BLaER1 treated with 17β-estradiol and CSF1 and Interleukin-3, amounts not matched to agents 10 nM and 100 nM (cell line): Measurements from ENCODE around the gene DOCK4.

ENCODE experiments used
- H3K27ac ChIP-seq, 11 experiments: shearing (Covaris generic); formaldehyde crosslinking; 2 replicates each; pipeline ENCODE4 v1.8.1; 2022
- H3K27me3 ChIP-seq, 11 experiments: shearing (Covaris generic); formaldehyde crosslinking; 2 replicates each; pipeline ENCODE4 v1.8.1; 2022
- H3K36me3 ChIP-seq, 11 experiments: shearing (Covaris generic); formaldehyde crosslinking; 2 replicates each; pipeline ENCODE4 v1.8.1; 2022
- H3K4me1 ChIP-seq, 10 experiments: shearing (Covaris generic); formaldehyde crosslinking; 2 replicates each; pipeline ENCODE4 v1.8.1; 2022
- H3K4me2 ChIP-seq, 11 experiments: shearing (Covaris generic); formaldehyde crosslinking; 2 replicates each; pipeline ENCODE4 v1.8.1; 2022
- H3K4me3 ChIP-seq, 10 experiments: shearing (Covaris generic); formaldehyde crosslinking; 2 replicates each; pipeline ENCODE4 v1.8.1; 2022
- H3K9ac ChIP-seq, 11 experiments: shearing (Covaris generic); formaldehyde crosslinking; 2 replicates each; pipeline ENCODE4 v1.8.1; 2022
- H3K9me3 ChIP-seq, 11 experiments: shearing (Covaris generic); formaldehyde crosslinking; replicated peaks in 1 of 11; 2 replicates each; pipeline ENCODE4 v1.8.1; 2022
- H4K20me1 ChIP-seq, 11 experiments: shearing (Covaris generic); formaldehyde crosslinking; 2 replicates each; pipeline ENCODE4 v1.8.1; 2022
- Cebpa-rat ChIP-seq, 11 experiments: shearing (Covaris generic); IDR thresholded peaks; 2 replicates each; pipeline ENCODE4 v1.8.1; 2022

The DOCK4 gene

DNA sequence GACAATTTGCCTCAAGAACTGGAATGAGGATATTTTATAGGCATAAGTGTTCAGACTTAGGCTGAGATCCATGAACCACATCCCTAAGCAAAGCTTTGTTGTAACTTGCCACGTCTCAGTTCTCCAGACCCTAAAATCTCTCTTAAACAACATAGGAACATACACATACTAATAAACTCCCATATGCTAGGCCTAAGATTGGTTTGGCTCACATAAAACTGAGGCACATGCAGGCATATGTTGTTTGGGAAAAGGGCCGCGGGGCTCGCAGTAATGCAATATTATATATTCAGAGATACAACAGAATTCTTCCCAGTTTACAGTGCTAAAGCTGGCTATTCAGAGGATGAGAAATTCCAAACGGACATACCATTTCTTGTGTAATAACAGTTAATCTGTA lies 61.0 kb downstream of the DOCK4 start:
- Histone ChIP-seq H3K4me2 (peak overlapping the region in 2 of 11 experiments; percentile 4 to 29; a peak in 1 of 22 replicates), H3K27me3 (no peaks in the 10 kb centered on the region), H3K36me3 (peaks cover 0 to 19% (median 0%) of the 10 kb centered on the region in 11 experiments; a peak in 4 of 22 replicates), H3K27ac (no peak overlapping the region), H3K9me3 (no peaks in the 10 kb centered on the region), H4K20me1 (peaks cover 0 to 100% (median 82%) of the 10 kb centered on the region in 11 experiments; a peak in 16 of 22 replicates), H3K4me1 (peaks cover 0 to 89% (median 0%) of the 10 kb centered on the region in 10 experiments; a peak in 5 of 20 replicates), H3K4me3 (no peak overlapping the region), H3K9ac (no peak overlapping the region)
- no peak for TF ChIP-seq Cebpa-rat (IDR thresholded peaks at IDR 0.05)

DNA sequence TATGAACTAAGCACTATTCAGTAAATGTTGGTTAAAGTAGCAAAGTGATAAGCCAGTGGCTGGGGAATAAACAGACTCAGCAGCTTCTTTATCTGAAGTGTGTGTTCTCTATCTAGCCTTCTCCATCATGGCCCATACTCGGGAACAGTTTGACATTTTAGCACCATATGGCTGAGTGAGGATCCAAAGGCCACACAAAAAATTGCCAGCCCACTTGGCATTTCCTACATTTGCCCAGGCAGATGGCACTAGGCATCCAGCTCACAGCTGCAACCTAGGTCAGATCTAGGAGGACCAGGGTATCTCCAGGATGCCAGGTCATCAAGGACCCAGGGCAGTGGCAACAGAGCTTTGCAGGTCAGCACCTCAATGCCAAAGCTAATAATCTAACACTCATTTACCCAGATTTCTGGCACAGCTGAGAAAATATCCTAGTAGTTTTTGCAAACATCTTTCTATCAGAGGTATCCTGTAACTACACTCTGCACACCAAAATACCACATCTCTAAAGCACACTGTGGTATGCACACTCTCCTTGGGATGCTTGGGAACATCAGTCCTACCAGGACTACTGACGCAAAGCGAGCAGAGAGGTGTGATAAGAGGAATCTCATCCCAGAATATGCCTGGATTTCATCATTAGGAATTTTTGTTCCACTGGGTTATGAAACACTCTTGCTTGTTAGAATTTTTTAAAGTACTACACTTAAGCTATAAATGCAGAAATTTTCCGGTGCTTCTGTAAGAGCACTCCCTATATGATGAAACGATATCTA lies 61.7 kb downstream of the DOCK4 start:
- peaks cover 0 to 100% (median 84%) of the 10 kb centered on the region in 11 experiments; a peak in 16 of 22 replicates for H4K20me1 ChIP-seq
- no peaks in the 10 kb centered on the region for H3K9me3 ChIP-seq
- no peaks in the 10 kb centered on the region for H3K27me3 ChIP-seq
- H3K4me2 ChIP-seq = peak overlapping the region in 2 of 11 experiments; percentile 4 to 29; a peak in 2 of 22 replicates
- H3K4me1 ChIP-seq = peaks cover 0 to 89% (median 0%) of the 10 kb centered on the region in 10 experiments; a peak in 5 of 20 replicates
- no peak for TF ChIP-seq Cebpa-rat (IDR thresholded peaks at IDR 0.05)
- H3K9ac ChIP-seq = no peak overlapping the region
- H3K27ac ChIP-seq = no peak overlapping the region
- H3K4me3 ChIP-seq = no peak overlapping the region
- H3K36me3 ChIP-seq = peaks cover 0 to 22% (median 0%) of the 10 kb centered on the region in 11 experiments; a peak in 4 of 22 replicates

DNA sequence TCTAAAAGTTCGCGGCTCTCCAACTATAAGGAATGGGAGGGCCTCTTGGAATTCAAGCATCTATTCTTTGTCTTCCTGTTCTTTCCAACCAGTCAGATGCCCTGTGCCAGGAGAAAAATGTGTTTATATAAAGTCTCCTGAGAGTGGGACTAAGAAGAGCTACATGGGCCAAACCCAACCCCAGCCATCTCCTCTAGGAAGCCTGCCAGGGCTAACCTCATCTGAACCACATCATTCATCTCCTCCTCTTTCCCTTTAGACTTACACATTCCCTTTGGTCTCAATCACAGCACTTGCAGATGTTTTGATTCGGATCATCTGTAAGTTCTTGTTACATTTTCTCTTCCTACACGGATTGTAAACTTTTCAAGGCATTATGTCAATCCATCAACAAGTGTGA lies 62.6 kb downstream of the DOCK4 start:
- H3K4me3 ChIP-seq = no peak overlapping the region
- peak overlapping the region in 2 of 11 experiments; percentile 4 to 29; a peak in 3 of 22 replicates for H3K4me2 ChIP-seq
- TF ChIP-seq Cebpa-rat (IDR thresholded peaks at IDR 0.05) = no peak
- no peak overlapping the region for H3K27ac ChIP-seq
- peaks cover 0 to 100% (median 85%) of the 10 kb centered on the region in 11 experiments; a peak in 16 of 22 replicates for H4K20me1 ChIP-seq
- no peak overlapping the region for H3K9ac ChIP-seq
- H3K36me3 ChIP-seq = peaks cover 0 to 22% (median 0%) of the 10 kb centered on the region in 11 experiments; a peak in 4 of 22 replicates
- H3K9me3 ChIP-seq = no peaks in the 10 kb centered on the region
- no peaks in the 10 kb centered on the region for H3K27me3 ChIP-seq
- peaks cover 0 to 94% (median 0%) of the 10 kb centered on the region in 10 experiments; a peak in 5 of 20 replicates for H3K4me1 ChIP-seq

DNA sequence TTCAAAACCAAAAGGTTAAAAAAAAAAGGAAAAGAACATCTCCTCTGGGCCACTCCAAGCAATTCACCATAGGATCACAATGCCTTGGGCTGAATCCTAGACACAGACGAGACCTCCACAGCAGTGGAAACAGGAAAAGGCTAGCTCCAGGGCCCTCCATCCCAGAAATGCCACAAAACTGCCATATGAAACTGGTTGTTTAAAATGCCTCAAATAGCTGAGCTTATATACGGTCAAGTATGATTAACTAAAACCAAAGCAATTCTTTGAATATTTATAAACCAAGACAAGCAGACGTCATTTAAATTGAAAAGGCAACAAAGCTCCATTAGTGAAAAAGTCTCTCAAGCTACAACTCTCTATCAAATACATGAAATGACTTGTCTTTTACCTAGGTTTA lies 63.1 kb downstream of the DOCK4 start:
- H3K4me3 ChIP-seq = no peak overlapping the region
- peaks cover 0 to 100% (median 85%) of the 10 kb centered on the region in 11 experiments; a peak in 16 of 22 replicates for H4K20me1 ChIP-seq
- no peak overlapping the region for H3K27ac ChIP-seq
- peaks cover 0 to 94% (median 0%) of the 10 kb centered on the region in 10 experiments; a peak in 5 of 20 replicates for H3K4me1 ChIP-seq
- H3K27me3 ChIP-seq = no peaks in the 10 kb centered on the region
- no peak overlapping the region for H3K9ac ChIP-seq
- peaks cover 0 to 22% (median 0%) of the 10 kb centered on the region in 11 experiments; a peak in 4 of 22 replicates for H3K36me3 ChIP-seq
- no peak for TF ChIP-seq Cebpa-rat (IDR thresholded peaks at IDR 0.05)
- no peaks in the 10 kb centered on the region for H3K9me3 ChIP-seq
- peak overlapping the region in 2 of 11 experiments; percentile 3 to 4; a peak in 2 of 22 replicates for H3K4me2 ChIP-seq

DNA sequence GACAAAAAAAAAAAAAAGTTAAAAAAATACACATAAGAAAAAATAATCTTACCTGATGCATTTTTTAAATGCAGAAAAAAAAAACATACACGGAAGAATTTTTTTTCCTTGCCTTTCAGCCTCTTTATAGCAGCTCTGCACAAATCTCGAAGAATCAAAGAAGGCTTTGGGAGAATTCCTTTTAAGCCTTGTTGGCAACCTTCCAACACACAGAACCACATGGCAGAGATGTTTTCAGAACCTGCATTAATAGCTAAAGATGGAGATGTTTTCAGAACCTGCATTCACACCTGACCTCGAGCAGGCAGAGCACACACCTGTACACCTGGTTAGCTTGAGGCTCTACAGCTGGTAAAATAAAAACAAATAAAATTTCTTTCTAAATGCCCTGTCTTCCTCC lies 65.6 kb downstream of the DOCK4 start:
- no peak for TF ChIP-seq Cebpa-rat (IDR thresholded peaks at IDR 0.05)
- peaks cover 0 to 12% (median 0%) of the 10 kb centered on the region in 11 experiments; a peak in 3 of 22 replicates for H3K36me3 ChIP-seq
- H3K4me1 ChIP-seq = peaks cover 0 to 98% (median 0%) of the 10 kb centered on the region in 10 experiments; a peak in 5 of 20 replicates
- H3K9ac ChIP-seq = no peak overlapping the region
- H3K27me3 ChIP-seq = no peaks in the 10 kb centered on the region
- no peaks in the 10 kb centered on the region for H3K9me3 ChIP-seq
- peak overlapping the region in 2 of 11 experiments; percentile 23 to 38; a peak in 3 of 22 replicates for H3K4me2 ChIP-seq
- no peak overlapping the region for H3K4me3 ChIP-seq
- no peak overlapping the region for H3K27ac ChIP-seq
- peaks cover 0 to 100% (median 93%) of the 10 kb centered on the region in 11 experiments; a peak in 16 of 22 replicates for H4K20me1 ChIP-seq

DNA sequence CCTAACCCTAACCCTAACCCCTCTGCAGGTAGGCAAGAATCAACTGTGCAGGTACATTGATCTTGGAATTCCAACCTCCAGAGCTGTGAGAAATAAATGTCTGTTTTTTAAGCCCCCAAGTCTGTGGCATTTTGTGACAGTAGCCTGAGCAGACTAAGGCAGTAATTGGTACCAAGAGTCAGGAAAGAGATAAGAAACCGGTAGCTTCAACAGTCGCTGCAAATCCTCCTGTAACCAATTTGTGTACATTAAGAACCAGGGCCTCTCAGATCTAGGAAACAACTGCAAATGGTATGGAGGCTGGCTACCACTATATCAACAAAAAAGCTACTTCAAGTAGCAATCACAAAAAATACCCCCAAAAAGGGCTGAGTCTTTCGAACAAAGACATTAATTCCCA lies 67.3 kb downstream of the DOCK4 start:
- H3K9me3 ChIP-seq = no peaks in the 10 kb centered on the region
- TF ChIP-seq Cebpa-rat (IDR thresholded peaks at IDR 0.05) = no peak
- H4K20me1 ChIP-seq = peaks cover 0 to 100% (median 82%) of the 10 kb centered on the region in 11 experiments; a peak in 16 of 22 replicates
- H3K4me3 ChIP-seq = no peak overlapping the region
- 0 out of 22 replicates have a peak, but pooled peaks cover 0 to 5% (median 0%) of the 10 kb centered on the region in 11 experiments for H3K36me3 ChIP-seq
- H3K27ac ChIP-seq = no peak overlapping the region
- no peaks in the 10 kb centered on the region for H3K27me3 ChIP-seq
- peak overlapping the region in 2 of 11 experiments; percentile 20 to 23; a peak in 4 of 22 replicates for H3K4me2 ChIP-seq
- no peak overlapping the region for H3K9ac ChIP-seq
- H3K4me1 ChIP-seq = peaks cover 0 to 91% (median 0%) of the 10 kb centered on the region in 10 experiments; a peak in 5 of 20 replicates

DNA sequence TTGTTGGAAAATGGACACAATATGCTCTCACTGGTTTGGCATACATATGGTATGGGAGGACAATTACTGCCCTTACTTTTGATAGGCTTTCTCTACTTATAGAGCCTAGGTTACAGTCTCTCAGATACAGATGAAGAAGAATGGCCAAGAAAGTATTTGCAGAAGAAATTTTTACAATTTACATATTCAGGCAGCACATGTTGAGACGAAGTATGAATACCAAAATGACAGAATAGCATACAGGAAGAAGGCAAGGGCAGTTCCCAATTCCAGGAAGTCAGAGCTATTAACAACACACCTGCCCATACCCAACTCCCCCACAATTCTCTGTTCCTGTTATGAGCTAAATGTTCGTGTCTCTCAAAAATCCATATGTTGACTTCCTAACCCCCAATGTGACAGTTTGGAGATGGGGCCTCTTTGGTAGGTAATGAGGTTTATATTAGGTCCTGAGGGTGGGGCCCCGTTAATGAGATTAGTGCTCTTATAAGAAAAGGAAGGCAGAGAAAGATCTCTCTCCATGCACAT lies 67.8 kb downstream of the DOCK4 start:
- H3K9ac ChIP-seq = no peak overlapping the region
- TF ChIP-seq Cebpa-rat (IDR thresholded peaks at IDR 0.05) = no peak
- no peak overlapping the region for H3K4me3 ChIP-seq
- peaks cover 0 to 91% (median 0%) of the 10 kb centered on the region in 10 experiments; a peak in 5 of 20 replicates for H3K4me1 ChIP-seq
- H3K27me3 ChIP-seq = no peaks in the 10 kb centered on the region
- H3K36me3 ChIP-seq = 0 out of 22 replicates have a peak, but pooled peaks cover 0 to 4% (median 0%) of the 10 kb centered on the region in 11 experiments
- H3K9me3 ChIP-seq = no peaks in the 10 kb centered on the region
- H3K27ac ChIP-seq = no peak overlapping the region
- peak overlapping the region in 2 of 11 experiments; percentile 20 to 23; a peak in 3 of 22 replicates for H3K4me2 ChIP-seq
- peaks cover 0 to 100% (median 78%) of the 10 kb centered on the region in 11 experiments; a peak in 16 of 22 replicates for H4K20me1 ChIP-seq

DNA sequence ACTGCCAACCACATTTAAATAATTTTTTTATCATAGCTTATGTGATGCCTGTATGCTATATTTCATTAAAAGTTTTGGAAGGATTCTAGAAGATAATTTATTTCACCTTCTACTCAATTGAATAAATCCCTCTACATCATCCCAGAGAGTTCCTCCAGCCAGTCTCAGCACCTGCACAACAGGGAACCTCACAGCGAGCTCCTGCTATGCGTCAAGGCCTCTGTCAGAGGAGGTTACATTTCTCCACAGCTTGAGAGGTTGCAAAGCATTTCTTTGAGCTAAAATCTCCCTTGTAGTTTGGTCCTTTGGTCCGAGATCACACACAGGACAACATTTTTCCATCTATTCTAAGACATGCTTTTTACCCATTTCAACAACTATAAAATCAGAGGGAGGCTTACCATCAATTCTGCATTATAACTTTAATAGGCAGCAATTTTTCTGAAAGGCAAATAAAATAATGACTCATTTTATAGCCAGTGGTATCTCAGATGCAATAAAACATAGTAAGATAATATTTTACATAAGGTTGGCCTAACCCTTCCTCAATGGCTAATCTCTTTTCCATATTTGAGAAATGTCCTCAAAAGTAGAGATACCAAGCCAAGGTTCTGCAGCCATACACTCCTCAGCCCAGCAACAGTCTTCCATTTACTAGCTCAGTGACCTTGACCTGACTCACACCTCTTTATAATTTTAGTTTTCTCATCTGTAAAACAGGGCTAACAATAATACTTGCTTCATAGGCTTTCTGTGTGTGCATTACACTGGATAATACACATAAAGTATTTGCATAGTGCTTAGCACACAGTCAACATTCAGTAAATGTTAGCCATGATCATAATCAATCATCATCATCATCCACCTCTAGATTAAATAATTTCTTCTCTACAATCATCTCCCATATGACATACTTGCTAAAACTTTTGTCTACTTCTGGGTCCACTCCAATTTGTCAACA lies 68.8 kb downstream of the DOCK4 start:
- no peak for TF ChIP-seq Cebpa-rat (IDR thresholded peaks at IDR 0.05)
- Histone ChIP-seq H3K9me3 (no peaks in the 10 kb centered on the region), H3K4me2 (peak overlapping the region in 2 of 11 experiments; percentile 11 to 15; a peak in 3 of 22 replicates), H3K36me3 (0 out of 22 replicates have a peak, but pooled peaks cover 0 to 4% (median 0%) of the 10 kb centered on the region in 11 experiments), H3K9ac (no peak overlapping the region), H3K4me1 (peaks cover 0 to 93% (median 0%) of the 10 kb centered on the region in 10 experiments; a peak in 6 of 20 replicates), H3K27me3 (no peaks in the 10 kb centered on the region), H4K20me1 (peaks cover 0 to 100% (median 78%) of the 10 kb centered on the region in 11 experiments; a peak in 16 of 22 replicates), H3K4me3 (no peak overlapping the region), H3K27ac (no peak overlapping the region)
